ENCODE results near the gene PRKG2.
A peak's percentile ranks its signal among the peaks of the same experiment; 100 is the strongest.

Gene PRKG2

DNA sequence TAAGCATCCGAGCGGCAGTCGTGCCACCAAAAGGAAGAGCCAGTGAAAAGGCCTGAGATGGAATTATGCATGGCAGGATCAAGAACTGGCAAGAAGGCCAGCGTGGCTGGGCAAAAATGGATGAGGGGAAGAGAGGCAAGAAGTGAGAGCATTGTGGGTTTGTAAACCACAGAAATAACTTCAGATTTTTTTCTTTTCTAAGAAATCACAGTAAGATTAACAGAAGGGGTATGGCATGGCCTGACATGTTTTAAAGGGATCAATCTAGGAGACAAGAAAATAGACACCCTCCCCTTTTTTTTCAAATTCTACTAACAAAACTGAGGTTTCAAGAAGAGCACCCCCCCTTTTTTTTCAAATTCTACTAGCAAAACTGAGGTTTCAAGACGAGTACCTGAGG lies 102.0 kb downstream of the PRKG2 start:
- no peak for TF ChIP-seq POLR2A (IDR thresholded peaks at IDR 0.05; ENCODE audit: low read depth, low read length)
- TF ChIP-seq TAF1 (IDR thresholded peaks at IDR 0.05; ENCODE audit: borderline replicate concordance, low read depth, low read length) = no peak
- TF ChIP-seq POLR2AphosphoS5 (IDR thresholded peaks at IDR 0.05; ENCODE audit: low read depth, low read length) = no peak
- no peak for DNase-seq (ENCODE audit: insufficient read length)
- no peak for FAIRE-seq

DNA sequence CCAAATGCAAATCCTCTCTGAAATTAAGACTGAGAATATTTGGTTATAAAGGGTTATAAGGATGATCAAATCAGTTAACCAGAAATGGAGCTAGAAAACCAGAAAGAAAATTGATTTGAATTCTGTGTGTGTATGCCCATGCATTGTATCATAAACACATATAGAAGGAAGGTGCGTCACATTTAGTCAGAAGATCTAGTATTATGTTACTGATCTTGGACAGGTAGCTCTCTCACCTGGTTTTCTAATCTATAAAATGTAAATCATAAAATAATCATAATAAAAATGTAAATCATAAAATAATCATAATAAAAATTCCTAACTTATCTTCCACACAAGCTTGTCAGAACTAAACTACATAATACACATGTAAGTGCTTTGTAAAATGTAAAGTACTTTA lies 105.7 kb downstream of the PRKG2 start:
- no peak for DNase-seq (ENCODE audit: insufficient read length)
- no peak for FAIRE-seq
- no peak for TF ChIP-seq TAF1 (IDR thresholded peaks at IDR 0.05; ENCODE audit: borderline replicate concordance, low read depth, low read length)
- TF ChIP-seq POLR2AphosphoS5 (IDR thresholded peaks at IDR 0.05; ENCODE audit: low read depth, low read length) = no peak
- no peak for TF ChIP-seq POLR2A (IDR thresholded peaks at IDR 0.05; ENCODE audit: low read depth, low read length)

DNA sequence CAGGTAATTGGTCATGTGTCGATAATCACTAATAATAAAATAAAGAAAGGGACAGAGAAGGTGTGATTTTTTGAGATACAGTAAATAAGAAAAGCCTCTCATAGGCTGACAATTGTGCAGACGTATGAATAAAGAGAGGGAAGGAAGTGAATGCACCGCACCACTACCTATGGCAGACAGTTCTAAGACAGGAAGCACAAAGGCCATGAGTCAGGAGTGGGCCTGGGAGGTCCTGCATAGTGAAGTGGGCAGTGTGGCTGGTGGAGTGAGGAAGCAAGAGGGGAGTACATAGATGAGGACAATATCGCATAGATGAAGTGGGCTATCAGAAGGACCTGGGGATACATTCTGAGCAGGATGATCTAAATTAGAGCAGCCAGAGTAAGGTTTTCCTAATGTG lies 108.9 kb downstream of the PRKG2 start:
- FAIRE-seq = no peak
- DNase-seq (ENCODE audit: insufficient read length) = no peak
- TF ChIP-seq TAF1 (IDR thresholded peaks at IDR 0.05; ENCODE audit: borderline replicate concordance, low read depth, low read length) = no peak
- TF ChIP-seq POLR2A (IDR thresholded peaks at IDR 0.05; ENCODE audit: low read depth, low read length) = no peak
- no peak for TF ChIP-seq POLR2AphosphoS5 (IDR thresholded peaks at IDR 0.05; ENCODE audit: low read depth, low read length)

DNA sequence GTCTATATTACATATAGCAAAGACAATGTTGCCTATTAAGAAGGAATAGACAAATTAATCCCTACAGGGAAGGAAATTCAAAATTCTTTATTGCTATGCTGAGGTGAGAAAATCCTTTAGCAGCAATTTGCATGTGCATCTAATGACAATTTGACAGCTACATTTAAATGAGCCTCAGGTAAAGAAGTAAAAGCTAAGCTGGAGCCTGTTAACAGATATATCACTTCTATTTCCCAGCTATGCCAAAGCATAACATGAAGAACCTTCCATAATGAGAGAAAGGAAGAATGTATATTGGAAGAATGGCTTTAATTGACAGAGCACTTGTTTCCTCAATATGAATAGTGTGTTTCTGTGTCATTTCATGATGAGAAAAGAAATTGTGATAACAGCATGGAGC lies 112.9 kb downstream of the PRKG2 start:
- TF ChIP-seq POLR2A (IDR thresholded peaks at IDR 0.05; ENCODE audit: low read depth, low read length) (no peak), POLR2AphosphoS5 (IDR thresholded peaks at IDR 0.05; ENCODE audit: low read depth, low read length) (no peak), TAF1 (IDR thresholded peaks at IDR 0.05; ENCODE audit: borderline replicate concordance, low read depth, low read length) (no peak)
- FAIRE-seq (no peak), DNase-seq (ENCODE audit: insufficient read length) (no peak)

DNA sequence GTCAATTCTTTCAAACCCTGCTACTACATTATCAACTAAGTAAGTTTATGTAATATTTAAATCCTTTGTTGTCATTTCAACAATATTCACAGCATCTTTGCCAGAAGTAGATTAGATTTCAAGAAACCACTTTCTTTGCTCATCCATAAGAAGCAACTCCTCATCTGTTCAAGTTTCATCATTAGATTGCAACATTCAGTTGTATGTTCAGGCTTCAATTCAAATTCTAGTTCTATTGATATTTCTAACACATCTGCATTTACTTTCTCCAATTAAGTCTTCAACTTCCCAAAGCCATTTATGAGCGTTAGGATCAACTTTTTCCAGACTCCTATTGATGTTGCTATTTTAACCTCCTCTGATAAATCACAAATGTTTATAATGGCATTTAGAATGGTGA lies 118.5 kb downstream of the PRKG2 start:
- FAIRE-seq (no peak), DNase-seq (ENCODE audit: insufficient read length) (no peak)
- TF ChIP-seq POLR2A (IDR thresholded peaks at IDR 0.05; ENCODE audit: low read depth, low read length) = no peak
- no peak for TF ChIP-seq POLR2AphosphoS5 (IDR thresholded peaks at IDR 0.05; ENCODE audit: low read depth, low read length)
- no peak for TF ChIP-seq TAF1 (IDR thresholded peaks at IDR 0.05; ENCODE audit: borderline replicate concordance, low read depth, low read length)

DNA sequence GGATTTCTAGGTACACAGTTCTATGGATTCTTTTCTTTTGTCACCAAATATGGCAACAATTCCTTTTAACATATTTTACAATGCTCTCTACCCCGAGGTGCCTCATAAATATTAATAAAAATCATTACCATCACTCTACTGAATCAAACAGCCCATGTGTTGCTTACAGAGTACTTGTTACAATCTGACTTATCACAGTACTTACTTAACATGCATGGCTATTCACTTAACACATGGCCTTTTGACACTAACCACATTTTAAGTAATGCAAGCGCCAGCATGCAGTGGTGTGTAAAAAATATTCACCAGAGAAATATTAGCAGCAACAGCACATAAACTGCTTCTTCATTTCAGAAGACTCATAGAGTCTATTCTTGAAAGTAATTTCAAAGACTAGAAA lies 119.6 kb downstream of the PRKG2 start:
- TF ChIP-seq POLR2A (IDR thresholded peaks at IDR 0.05; ENCODE audit: low read depth, low read length) (no peak), POLR2AphosphoS5 (IDR thresholded peaks at IDR 0.05; ENCODE audit: low read depth, low read length) (no peak), TAF1 (IDR thresholded peaks at IDR 0.05; ENCODE audit: borderline replicate concordance, low read depth, low read length) (no peak)
- DNase-seq (ENCODE audit: insufficient read length) (no peak), FAIRE-seq (no peak)

DNA sequence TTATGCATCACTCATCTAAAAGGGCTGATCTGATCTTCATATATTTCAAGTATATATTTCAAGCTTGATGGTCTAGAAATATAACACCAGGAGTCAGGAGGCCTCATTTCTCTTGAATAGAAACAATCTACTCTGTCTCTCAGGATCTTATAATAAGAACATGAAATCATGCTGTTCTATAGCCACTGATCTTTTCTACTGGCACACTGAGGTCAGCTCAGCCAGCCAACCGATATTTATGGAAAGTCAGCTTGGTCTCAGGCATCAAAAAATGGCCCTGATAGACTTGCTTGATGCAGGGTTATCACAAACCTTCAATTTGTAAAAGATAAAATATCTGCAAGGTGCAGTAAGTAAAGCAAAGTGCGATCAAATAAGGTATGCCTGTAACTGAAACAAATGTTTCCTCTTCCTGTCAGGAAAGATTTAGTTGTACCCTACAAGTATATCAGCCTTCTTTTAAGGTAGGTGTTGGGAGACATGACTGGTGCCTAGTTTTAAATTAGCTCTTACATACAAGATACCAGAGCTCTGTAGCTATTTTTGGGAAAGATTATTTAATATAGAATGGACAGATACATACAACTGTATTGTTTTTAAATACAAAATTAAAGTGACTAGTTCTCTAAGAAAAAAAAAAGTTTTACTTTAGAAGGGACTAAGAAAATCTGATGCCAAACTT lies 121.2 kb downstream of the PRKG2 start:
- FAIRE-seq (peak; percentile 9), DNase-seq (ENCODE audit: insufficient read length) (no peak)
- TF ChIP-seq TAF1 (IDR thresholded peaks at IDR 0.05; ENCODE audit: borderline replicate concordance, low read depth, low read length) = no peak
- TF ChIP-seq POLR2A (IDR thresholded peaks at IDR 0.05; ENCODE audit: low read depth, low read length) = no peak
- no peak for TF ChIP-seq POLR2AphosphoS5 (IDR thresholded peaks at IDR 0.05; ENCODE audit: low read depth, low read length)

DNA sequence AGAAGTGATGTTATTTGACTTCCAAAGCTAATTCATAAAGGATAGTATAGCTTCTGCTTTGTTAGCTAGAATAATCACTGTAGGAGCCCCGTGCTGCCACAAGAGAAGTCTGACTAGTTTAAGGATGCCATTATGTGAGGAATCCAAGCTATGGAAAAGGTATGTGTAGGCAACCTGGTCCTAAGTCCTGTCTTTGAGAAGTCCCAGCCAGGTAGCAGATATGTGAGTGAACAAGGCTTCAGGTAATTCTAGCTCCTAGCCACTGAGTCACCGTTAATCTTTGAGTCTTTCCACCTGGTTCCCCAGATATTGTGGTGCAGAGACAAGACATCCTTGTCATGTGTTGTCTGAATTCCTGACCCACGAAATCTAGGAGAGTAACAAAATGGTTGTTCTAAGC lies 129.0 kb downstream of the PRKG2 start:
- no peak for FAIRE-seq
- TF ChIP-seq POLR2A (IDR thresholded peaks at IDR 0.05; ENCODE audit: low read depth, low read length) (no peak), POLR2AphosphoS5 (IDR thresholded peaks at IDR 0.05; ENCODE audit: low read depth, low read length) (no peak), TAF1 (IDR thresholded peaks at IDR 0.05; ENCODE audit: borderline replicate concordance, low read depth, low read length) (no peak)
- no peak for DNase-seq (ENCODE audit: insufficient read length)

DNA sequence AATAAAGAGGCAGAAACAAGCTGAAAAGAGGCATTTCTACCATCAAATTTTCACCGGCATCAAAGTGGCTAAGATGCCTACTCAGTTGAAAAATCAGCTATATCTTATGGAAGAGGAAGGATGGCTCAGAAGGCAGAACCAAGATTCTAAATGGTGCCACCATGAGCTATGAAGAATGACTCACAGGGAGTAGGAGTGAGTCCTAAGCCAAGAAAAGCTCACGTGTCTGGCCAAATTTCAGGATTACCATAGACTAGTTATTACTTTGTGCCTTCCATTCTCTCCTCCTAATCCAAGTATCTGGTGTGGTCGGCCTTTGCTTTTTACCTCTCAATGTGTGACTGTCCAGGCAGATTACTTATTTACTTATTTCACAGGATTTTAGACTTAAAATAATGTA lies 129.7 kb downstream of the PRKG2 start:
- TF ChIP-seq TAF1 (IDR thresholded peaks at IDR 0.05; ENCODE audit: borderline replicate concordance, low read depth, low read length) (no peak), POLR2A (IDR thresholded peaks at IDR 0.05; ENCODE audit: low read depth, low read length) (no peak), POLR2AphosphoS5 (IDR thresholded peaks at IDR 0.05; ENCODE audit: low read depth, low read length) (no peak)
- FAIRE-seq (no peak), DNase-seq (ENCODE audit: insufficient read length) (no peak)

DNA sequence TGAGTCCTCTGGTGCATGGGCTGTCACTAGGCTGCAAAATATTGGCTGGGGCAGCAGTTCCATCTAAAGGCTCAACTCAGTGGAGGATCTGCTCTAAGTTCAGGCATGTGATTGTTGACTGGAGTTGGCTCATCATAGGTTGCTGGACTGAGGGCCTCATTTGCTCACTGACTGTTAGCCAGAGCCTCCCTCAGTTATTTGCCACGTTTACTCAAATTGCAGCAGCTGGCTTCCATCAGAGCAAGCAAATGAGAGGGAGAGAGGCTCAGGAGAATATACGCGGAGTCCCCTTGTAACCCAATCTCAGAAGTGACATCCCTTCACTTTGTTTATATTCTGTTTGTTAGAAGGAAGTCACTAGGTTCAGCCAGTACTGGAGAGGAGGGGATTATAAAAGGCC lies 130.4 kb downstream of the PRKG2 start:
- FAIRE-seq = no peak
- DNase-seq (ENCODE audit: insufficient read length) = no peak
- no peak for TF ChIP-seq POLR2AphosphoS5 (IDR thresholded peaks at IDR 0.05; ENCODE audit: low read depth, low read length)
- no peak for TF ChIP-seq TAF1 (IDR thresholded peaks at IDR 0.05; ENCODE audit: borderline replicate concordance, low read depth, low read length)
- TF ChIP-seq POLR2A (IDR thresholded peaks at IDR 0.05; ENCODE audit: low read depth, low read length) = no peak

DNA sequence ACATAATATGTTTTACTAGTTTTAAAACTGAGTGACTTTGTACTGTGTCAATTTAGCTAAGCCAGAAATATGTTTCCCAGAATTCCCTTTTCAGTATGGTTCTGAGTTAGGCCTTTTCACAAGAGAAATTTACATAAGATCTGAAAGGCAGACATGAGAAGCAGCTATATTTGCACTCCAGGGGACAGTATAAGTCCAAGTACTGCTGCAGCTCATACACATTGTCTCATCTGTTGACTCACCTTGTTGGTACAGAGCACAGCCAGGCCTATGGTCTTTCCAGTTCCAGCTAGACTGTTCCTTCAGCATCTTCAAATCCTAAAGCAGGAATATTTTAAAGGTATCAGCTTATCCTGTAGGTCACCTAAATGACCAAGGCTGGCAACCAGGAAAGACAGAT lies 131.0 kb downstream of the PRKG2 start:
- no peak for TF ChIP-seq POLR2AphosphoS5 (IDR thresholded peaks at IDR 0.05; ENCODE audit: low read depth, low read length)
- TF ChIP-seq TAF1 (IDR thresholded peaks at IDR 0.05; ENCODE audit: borderline replicate concordance, low read depth, low read length) = no peak
- no peak for TF ChIP-seq POLR2A (IDR thresholded peaks at IDR 0.05; ENCODE audit: low read depth, low read length)
- DNase-seq (ENCODE audit: insufficient read length) (no peak), FAIRE-seq (no peak)

DNA sequence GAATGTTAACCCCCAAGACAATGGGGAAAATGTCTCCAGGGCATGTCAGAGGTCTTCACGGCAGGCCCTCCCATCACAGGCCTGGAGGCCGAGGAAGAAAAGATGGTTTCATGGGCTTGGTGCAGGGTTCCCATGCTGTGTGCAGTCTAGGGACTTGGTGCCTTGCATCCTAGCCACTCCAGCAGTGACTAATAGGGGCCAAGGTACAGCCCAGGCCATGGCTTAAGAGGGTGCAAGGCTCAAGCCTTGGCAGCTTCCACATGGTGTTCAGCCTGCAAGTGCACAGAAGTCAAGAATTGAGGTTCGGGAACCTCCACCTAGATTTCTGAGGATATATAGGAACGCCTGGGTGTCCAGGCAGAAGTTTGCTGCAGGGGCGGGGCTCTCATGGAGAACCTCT lies 133.9 kb downstream of the PRKG2 start:
- no peak for FAIRE-seq
- TF ChIP-seq TAF1 (IDR thresholded peaks at IDR 0.05; ENCODE audit: borderline replicate concordance, low read depth, low read length) (no peak), POLR2AphosphoS5 (IDR thresholded peaks at IDR 0.05; ENCODE audit: low read depth, low read length) (no peak), POLR2A (IDR thresholded peaks at IDR 0.05; ENCODE audit: low read depth, low read length) (no peak)
- no peak for DNase-seq (ENCODE audit: insufficient read length)

Measured in GM12892 (cell line).